Eye (tissue), 1 donor: Measurements from ENCODE around the gene GGT5.
"Not testable (repeated sequence)": the region's sequence is repeated elsewhere in the genome, so short reads cannot be mapped to it uniquely, and the experiment has no call there.

Experiments used
- DNase-seq: peaks from one replicate; pipeline ENCODE4 v3.0.0-alpha.2; 2015

The GGT5 gene, protein sequence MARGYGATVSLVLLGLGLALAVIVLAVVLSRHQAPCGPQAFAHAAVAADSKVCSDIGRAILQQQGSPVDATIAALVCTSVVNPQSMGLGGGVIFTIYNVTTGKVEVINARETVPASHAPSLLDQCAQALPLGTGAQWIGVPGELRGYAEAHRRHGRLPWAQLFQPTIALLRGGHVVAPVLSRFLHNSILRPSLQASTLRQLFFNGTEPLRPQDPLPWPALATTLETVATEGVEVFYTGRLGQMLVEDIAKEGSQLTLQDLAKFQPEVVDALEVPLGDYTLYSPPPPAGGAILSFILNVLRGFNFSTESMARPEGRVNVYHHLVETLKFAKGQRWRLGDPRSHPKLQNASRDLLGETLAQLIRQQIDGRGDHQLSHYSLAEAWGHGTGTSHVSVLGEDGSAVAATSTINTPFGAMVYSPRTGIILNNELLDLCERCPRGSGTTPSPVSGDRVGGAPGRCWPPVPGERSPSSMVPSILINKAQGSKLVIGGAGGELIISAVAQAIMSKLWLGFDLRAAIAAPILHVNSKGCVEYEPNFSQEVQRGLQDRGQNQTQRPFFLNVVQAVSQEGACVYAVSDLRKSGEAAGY

GRCh38 chr22:24245030-24245431, at the start of gene GGT5:
TSS of gene GGT5 (minus strand) at chr22:24245082. CDS start at chr22:24244725, 357 bp downstream.
- DNase-seq, result not testable (repeated sequence)

DNA sequence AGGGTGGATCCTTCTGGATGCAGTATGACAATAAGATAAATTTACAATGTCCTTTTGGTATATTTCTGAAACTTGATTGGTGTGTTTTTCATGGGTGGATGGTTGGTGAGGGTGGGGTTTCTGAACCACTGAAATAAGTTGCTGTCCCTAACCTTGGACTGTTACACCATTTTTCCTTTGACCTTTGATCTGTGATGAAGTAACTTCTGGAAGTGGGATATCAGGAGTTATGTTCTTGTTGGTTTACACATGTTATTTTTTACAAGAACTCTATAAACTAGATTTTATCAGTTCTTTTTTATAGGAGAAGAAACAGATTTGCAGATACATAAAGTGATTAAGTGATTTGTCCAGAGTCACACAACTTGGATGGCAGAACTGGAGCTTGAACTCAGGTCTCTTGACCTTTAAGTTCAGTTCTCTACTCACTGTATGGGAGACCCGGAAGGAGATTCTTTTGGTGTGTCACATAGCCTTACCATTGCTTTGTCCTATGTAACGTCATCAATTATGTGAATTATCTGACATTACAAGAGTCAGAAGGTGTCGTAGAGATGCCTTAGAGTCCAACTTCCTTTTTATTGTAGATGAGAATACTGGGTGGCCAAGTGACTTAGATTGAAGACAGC, 47.4 kb upstream of the GGT5 start:
- not testable (repeated sequence) for DNase-seq

DNA sequence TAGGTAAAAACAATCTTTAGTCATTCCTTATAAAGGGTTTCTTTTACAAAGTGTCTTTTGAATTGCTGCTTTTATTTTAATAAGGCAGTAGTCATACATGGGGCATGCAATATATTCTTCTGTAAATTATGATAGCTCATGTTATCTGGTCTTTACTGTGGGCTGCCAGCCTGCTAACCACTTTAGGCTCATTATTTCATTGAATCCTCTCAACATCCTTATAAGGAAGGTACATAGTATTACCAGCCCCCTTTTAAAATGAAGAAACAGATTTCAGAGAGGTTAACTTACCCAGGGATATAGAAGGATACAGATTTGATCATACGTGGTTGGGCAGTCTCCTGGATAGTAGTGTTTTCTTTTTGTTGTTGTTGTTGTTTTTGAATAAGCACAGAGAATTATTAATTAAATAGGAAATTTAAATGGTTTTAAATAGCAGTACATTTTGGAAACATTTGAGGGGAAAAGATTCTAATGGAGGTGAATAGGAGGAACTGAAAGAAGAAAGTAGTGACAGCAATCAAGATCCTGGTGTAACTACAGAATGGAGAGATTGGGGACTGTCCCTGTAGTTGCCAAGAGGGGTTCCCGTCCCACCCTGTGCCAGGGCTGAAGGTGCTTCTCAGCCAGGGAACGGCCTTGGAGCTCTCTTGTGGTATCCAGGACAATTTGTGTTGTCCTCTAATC, 46.8 kb upstream of the GGT5 start:
- DNase-seq, result no peak

DNA sequence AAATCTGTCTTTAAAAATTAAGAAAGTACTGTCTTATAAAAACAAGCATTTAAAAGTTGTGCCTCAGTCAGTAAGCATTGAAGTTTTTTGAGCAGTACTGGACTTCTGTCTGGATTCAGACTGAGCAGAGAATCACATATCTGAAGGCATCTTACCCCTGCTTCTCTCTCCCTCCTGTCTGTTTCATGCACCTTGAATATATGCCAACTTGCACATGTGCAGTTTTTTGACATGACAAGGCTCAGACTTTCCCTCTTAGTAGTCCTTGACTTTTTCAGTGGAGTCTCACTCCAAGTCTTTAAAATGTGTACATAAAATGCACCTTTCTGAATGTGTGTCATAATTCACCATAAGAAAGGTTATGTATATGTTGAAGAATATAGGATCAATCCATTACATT, 45.6 kb upstream of the GGT5 start:
- no peak for DNase-seq

DNA sequence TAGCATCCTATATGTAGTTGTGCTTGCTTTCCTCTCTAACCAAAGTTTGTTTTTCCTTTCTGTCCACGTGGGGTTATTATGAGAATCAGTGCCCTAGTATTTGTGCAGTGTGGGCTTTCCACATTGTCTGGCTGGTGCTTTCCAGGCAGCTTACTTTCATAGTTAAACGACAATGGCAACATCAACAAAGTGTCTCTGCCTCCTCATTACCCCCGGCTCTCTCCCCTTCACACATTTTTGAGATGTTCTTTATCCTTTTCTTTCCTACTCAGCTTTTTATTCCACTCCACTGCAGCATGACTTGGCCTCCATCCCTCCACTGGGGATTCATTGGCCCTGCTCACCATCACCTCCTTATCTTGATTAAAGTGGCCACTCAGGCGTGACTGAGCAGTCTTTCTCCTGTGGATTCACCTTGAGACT, 44.9 kb upstream of the GGT5 start:
- peak; percentile 70 for DNase-seq

GRCh38 chr22:24289114-24289513, 44.2 kb upstream of the GGT5 start:
- peak; percentile 59 for DNase-seq

DNA sequence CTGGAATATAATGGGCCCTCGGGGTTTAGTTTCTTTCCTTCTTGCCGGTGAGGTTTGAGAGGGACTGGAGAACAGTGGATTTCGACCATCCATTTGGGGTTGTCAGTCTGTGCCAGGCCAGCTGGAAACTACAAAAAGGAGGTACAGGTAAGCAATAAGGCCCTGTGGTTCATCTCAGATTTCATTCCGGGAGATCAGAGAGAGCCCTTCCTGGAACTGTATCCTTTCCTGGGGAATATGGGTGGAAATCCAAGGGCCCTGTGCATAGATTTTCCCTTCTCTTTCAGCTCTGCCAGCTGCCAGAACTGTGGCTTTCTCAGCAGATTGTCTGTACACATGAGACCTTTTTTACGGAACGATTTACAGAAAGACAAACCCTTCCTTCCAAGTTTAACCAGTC, 42.9 kb upstream of the GGT5 start:
- not testable (repeated sequence) for DNase-seq

DNA sequence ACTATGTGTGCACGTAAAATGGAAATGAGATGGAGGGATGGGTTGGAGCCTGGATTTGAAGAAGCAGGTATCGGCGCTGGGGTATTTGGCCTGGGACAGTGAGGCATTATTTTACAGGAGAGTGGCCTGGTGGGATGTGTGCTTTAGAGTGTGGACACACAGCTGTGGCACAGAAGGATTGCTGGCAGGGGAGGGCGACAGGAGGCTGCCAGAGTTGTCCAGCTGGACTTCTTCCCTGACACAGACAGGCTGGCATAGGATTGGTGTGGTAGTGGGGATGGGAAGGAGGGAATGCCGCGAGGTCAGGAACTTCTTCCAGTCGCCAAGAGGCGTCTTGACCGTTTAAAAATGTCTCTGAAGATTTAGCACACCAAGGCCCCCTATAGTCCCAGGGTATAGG, 42.3 kb upstream of the GGT5 start:
- not testable (repeated sequence) for DNase-seq

DNA sequence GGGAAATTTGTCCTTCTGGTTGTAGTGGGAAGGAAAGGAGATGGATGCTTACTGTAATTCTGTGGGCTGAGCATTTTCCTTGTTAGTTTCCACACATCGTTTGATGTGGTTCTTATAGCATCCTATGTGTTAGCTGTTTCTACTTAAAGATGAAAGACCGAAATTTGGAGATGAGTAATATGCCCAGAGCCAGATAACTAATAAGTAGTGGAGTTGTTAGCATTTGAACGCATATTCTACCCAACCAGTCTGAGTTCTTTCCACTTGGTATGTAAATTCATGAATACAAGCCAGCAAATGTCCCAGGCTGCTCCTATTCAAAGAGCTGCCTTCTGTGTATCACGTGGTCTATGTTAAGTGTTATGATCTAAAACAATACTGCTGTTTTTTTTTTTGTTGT, 40.4 kb upstream of the GGT5 start:
- peak; percentile 39 for DNase-seq

DNA sequence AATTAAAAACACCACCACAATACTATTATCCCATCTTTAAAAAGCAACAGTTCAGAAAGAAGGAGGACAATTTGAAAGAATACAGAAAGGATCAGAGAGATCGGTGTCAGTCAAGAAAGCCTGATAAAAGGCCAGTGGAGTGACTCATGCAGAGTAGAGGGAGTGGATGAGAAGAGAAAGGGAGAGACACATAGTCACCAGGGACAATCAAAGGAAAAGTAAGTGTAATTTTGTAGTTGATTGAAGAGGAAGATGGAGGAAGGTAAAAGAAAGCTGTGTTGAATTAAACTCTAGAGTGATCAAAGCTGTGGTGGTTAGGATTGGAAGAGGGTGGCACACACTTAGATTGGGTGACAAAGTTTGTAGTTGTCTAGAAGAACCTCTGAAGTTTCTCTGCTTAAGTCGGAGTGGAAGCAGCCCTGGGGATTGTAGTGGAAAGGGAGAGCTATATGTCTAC, 39.9 kb upstream of the GGT5 start:
- no peak for DNase-seq

GRCh38 chr22:24282401-24282800, 37.5 kb upstream of the GGT5 start:
- no peak for DNase-seq

DNA sequence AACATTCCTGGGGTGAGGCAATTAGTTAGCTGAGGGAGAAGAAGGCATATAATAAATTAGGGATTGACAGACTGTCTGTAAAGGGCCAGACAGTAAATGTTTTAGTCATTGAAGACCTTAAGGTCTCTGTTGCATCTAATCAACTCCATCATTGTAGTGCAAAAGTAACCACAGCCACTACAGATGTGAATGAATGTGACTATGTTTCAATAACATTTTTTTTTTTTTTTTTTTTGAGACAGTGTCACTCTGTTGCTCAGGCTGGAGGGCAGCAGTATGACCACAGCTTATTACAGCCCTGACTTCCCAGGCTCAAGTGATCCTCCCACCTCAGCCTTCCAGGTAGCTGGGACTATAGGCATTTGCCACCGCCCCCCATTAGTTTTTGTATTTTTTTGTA, 35.5 kb upstream of the GGT5 start:
- DNase-seq, result not testable (repeated sequence)

DNA sequence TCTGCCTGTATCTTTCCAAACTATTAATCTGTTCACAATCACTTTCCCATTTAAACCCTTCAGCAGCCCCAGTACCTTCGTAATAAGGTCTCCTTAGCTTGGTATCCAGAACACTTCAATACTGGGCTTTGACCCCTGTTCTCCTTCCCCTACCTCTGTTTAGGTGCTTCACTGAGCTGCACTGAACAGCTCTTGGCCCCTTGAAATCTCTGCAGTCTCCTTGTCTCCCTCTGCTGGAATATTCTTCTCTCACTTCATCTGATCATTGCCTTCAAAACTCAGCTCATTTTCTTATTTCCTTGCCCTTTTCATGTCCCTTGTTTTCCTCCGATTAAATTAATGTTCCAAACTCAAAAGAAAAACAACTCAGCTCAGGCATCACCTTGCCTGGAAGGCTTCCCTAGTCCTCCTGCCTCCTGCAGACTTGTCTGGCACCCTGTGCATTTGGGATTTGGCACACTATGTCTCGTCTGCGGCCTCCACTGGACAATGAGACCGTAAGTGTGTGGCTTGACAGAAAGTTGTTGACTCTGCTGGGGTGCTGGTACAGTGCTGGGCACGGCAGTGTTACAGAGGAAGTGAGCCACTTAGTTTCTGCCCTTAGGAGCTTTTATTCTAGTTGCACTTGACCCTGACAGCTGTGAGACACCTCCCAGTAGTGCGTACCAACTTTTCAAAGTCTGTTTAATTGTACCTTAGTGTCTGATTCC, 30.0 kb upstream of the GGT5 start:
- DNase-seq, result not testable (repeated sequence)

- DNase-seq, result peak; percentile 25
These were observed 29.0 kb upstream of the GGT5 start for GRCh38 chr22:24273906-24274305.

DNA sequence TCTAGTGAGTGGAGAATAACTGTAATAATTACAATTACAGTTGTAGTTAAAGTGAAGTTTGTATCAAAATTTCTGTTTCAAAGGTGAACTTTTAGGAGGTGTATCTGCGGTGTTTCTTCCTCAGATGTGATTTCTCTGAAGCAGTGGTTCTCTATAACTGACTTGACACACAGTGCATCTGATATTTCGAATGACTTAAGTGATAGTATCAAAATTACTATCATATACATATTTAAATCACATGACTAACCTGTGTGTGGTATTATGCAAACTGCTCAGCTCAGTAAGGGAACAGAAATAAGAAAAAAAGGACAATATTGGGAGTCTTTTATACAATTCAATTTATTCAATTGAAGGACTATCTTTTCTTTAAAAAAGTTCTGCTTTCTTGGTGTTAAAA, 28.1 kb upstream of the GGT5 start:
- not testable (repeated sequence) for DNase-seq

- DNase-seq, result no peak
These were observed 26.5 kb upstream of the GGT5 start for GRCh38 chr22:24271386-24271854.

DNA sequence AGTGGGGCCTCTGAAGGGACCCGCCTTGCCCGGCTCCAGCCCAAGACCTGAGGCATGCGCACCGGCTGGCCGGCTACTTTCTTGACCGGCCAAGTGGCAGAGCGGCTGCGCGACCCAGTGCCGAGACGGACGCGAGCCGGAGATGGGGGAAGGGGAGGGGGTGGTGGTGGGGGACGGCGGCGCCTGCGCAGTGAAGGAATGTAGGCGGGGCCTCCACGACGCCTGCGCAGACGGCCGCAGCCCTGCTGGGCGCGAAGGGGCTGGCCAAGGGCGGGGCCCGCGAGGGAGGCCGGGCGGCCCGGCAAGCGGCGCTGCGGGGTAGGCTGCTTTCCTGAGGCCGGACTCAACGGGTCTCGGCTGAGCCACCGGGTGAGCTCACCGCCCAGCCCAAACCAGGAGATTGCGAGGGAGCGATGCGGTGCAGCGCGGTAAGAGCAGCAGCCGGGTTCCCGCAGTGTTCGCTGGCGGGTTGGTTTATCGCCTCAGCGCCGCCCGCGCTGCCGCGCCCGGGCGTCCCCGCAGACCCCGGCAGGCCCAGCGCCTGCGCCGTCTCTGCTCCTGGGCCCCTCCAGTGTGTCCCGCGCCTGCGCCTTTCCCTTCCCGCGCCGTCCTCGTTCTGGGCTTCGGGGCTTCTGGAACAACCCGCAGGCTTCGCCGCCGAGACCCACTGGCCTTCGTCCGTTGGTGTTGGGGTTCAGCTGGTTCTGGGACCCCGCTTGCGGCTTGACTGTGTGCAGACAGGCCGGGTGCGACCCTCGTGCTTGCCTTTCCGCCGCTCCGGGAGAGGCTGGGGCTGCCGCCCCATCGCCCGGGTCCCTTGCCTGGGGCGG, 25.9 kb upstream of the GGT5 start, which contains the start of gene SPECC1L:
Gene SPECC1L (plus strand): TSS at position 276 of the 830 bp plus-strand sequence. CDS start 31,401 bp downstream, outside the sequence.
- peak; percentile 98 for DNase-seq

- not testable (repeated sequence) for DNase-seq
These were observed 21.6 kb upstream of the GGT5 start for GRCh38 chr22:24266495-24266894.

DNA sequence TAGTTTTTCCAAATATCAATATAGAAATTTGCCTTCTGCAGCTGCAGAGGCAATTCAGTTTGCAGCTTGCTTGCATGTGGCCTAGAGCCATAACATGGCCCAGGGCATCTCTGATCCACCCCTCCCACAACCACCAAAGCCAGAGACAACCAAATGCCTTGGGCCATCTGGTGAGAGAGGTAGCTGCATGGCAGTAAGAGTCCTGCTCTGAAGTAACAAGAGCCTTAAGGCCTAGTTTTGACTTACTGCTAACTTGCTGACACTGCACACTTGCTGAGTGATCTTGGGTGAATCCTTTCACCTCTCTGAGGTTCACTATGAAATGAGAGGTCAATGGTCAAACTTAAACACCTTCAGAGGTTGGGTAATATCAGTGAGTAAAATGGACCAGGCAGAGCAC, 20.9 kb upstream of the GGT5 start:
- DNase-seq, result no peak

GRCh38 chr22:24264329-24264896, 19.5 kb upstream of the GGT5 start:
- peak; percentile 58 for DNase-seq

GRCh38 chr22:24263479-24263878, 18.6 kb upstream of the GGT5 start:
- not testable (repeated sequence) for DNase-seq
